HG03520 (cell line): ENCODE results near the gene HDLBP.

Experiments
- ATAC-seq: cut with Tn5 transposase; IDR thresholded peaks from one replicate; pipeline ENCODE4 v1.9.1; 2021; ENCODE audit warnings: mild to moderate bottlenecking, moderate library complexity; ENCODE audit not compliant: unreplicated experiment

Gene HDLBP

GRCh38 chr2:241177526-241178334 is 137.7 kb downstream of the HDLBP start:
- ATAC-seq: no peak
